ENCODE results near the gene SLC25A3.
"Not testable (repeated sequence)": the region's sequence is repeated elsewhere in the genome, so short reads cannot be mapped to it uniquely, and the experiment has no call there.

Gene SLC25A3

GRCh38 chr12:98639491-98639890, 46.0 kb downstream of the SLC25A3 start:
- no peak overlapping the region for H3K4me3 ChIP-seq (ENCODE audit: control insufficient read depth, low read depth, low read length)
- no peak for DNase-seq (ENCODE audit: low read depth)
- TF ChIP-seq CTCF (IDR thresholded peaks at IDR 0.05; ENCODE audit: control insufficient read depth, insufficient read depth, low read depth, low read length, missing control alignments) = no peak

GRCh38 chr12:98642801-98643200, 49.3 kb downstream of the SLC25A3 start:
- H3K4me3 ChIP-seq (ENCODE audit: control insufficient read depth, low read depth, low read length) = peak overlapping the region; percentile 78
- DNase-seq (ENCODE audit: low read depth) = not testable (repeated sequence)

GRCh38 chr12:98644433-98644711, 50.9 kb downstream of the SLC25A3 start:
- DNase-seq (ENCODE audit: low read depth) = peak; percentile 7
- H3K4me3 ChIP-seq (ENCODE audit: control insufficient read depth, low read depth, low read length) = peak overlapping the region; percentile 78
- TF ChIP-seq CTCF (IDR thresholded peaks at IDR 0.05; ENCODE audit: control insufficient read depth, insufficient read depth, low read depth, low read length, missing control alignments) = peak; percentile 16

DNA sequence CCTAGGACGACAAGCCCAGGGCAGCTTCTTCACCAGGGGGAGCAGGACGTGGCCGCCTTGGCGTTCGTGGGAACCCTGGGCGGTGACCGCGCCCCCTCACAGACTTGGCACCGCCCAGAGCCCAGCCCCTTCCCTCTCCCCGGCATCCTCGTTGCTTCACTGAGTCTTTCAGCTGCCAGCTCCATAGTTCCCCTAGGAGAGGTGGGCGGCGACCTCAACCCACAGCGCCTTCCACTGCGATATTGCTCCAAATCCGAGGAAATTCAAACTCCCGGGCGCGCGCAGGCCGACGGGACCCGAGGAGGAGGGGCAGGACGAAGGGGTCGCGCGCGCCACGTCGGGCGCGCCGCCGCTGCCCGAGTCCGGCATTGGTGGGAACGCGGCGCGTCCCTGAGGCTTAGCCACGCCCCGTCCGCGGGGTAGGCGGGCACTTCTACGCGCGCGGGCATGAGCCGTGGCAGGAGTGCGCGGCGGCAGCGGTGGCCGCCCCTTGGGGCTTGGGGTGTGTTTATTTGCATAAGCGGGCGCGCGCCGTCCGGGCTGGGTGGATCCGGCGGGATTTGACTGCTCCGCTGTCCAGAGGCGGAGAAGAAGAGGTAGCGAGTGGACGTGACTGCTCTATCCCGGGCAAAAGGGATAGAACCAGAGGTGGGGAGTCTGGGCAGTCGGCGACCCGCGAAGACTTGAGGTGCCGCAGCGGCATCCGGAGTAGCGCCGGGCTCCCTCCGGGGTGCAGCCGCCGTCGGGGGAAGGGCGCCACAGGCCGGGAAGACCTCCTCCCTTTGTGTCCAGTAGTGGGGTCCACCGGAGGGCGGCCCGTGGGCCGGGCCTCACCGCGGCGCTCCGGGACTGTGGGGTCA, 51.5 kb downstream of the SLC25A3 start, which contains the start of the genes APAF1 and IKBIP:
TSS of gene APAF1 (plus strand) at position 579 of the 860 bp plus-strand sequence. CDS start 3,070 bp downstream, outside the sequence.
TSS of gene IKBIP (minus strand) at position 77 of the 860 bp plus-strand sequence. CDS start 87 bp downstream, outside the sequence.
- peak; percentile 77 for DNase-seq (ENCODE audit: low read depth)
- no peak for TF ChIP-seq CTCF (IDR thresholded peaks at IDR 0.05; ENCODE audit: control insufficient read depth, insufficient read depth, low read depth, low read length, missing control alignments)
- H3K4me3 ChIP-seq (ENCODE audit: control insufficient read depth, low read depth, low read length) = peak within 1 kb of the TSS; percentile 94

DNA sequence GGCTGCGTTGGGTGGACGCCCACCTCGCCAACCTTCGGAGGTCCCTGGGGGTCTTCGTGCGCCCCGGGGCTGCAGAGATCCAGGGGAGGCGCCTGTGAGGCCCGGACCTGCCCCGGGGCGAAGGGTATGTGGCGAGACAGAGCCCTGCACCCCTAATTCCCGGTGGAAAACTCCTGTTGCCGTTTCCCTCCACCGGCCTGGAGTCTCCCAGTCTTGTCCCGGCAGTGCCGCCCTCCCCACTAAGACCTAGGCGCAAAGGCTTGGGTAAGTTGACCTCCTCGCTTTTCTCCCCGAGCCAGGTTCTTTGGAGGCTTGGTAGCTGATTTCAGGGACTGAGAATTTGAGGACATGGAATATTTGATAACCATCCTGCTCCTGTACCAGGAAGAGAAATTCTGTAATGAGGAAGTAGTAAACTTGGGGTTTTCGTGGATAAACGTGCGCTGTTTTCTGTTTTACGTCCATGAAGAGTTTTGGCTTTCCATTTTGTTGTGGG, 52.1 kb downstream of the SLC25A3 start:
- no peak for TF ChIP-seq CTCF (IDR thresholded peaks at IDR 0.05; ENCODE audit: control insufficient read depth, insufficient read depth, low read depth, low read length, missing control alignments)
- DNase-seq (ENCODE audit: low read depth) = no peak
- H3K4me3 ChIP-seq (ENCODE audit: control insufficient read depth, low read depth, low read length) = peak overlapping the region; percentile 94

DNA sequence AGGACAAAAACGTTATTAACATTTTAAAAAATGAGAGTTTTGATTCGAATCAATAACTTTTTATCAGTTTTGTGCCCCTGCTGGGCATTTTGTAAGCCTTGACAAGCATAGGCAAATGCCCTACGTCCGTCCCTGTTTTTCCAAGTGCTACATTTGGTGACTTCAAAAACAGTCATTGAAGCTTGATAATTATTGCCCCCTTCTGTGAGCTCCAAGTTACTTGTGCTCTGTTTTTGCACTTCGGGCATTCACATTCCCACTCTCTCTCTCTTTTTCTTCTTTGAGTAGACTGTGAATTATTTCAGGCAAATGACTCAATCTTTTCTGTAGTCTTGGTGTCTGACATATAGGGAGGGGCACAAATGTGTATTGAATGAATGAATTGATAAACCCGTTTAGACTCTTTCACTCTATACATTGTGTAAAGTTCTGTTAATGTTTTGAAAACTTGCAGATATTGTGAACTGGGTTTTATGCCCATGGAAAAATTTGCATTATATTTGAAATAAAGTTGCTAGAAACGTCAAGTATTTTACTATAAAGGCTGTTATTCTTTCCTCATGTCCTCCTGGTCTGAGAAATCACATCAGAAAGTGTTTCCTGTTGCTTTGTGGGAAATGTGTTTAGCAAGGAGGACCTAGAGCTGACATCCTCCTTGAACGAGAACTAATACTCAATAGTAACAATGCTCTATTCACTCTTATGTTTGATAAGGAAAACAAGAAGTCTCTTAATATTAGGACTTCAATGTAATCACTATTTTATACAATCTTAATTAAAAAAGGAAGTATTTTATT, 53.0 kb downstream of the SLC25A3 start:
- no peak for DNase-seq (ENCODE audit: low read depth)
- H3K4me3 ChIP-seq (ENCODE audit: control insufficient read depth, low read depth, low read length) = peak overlapping the region; percentile 94
- no peak for TF ChIP-seq CTCF (IDR thresholded peaks at IDR 0.05; ENCODE audit: control insufficient read depth, insufficient read depth, low read depth, low read length, missing control alignments)

GRCh38 chr12:98651328-98651727, 57.8 kb downstream of the SLC25A3 start:
- TF ChIP-seq CTCF (IDR thresholded peaks at IDR 0.05; ENCODE audit: control insufficient read depth, insufficient read depth, low read depth, low read length, missing control alignments) = no peak
- no peak overlapping the region for H3K4me3 ChIP-seq (ENCODE audit: control insufficient read depth, low read depth, low read length)

More at GRCh38 chr12:98651328-98651727, 57.8 kb downstream of the SLC25A3 start:
- no peak for DNase-seq (ENCODE audit: low read depth)
